Measurements from ENCODE around the gene HYDIN.
"Not testable (repeated sequence)": the region's sequence is repeated elsewhere in the genome, so short reads cannot be mapped to it uniquely, and the experiment has no call there.

Gene HYDIN

GRCh38 chr16:71080777-71081176, 149.7 kb downstream of the HYDIN start:
- DNase-seq, result not testable (repeated sequence)

DNA sequence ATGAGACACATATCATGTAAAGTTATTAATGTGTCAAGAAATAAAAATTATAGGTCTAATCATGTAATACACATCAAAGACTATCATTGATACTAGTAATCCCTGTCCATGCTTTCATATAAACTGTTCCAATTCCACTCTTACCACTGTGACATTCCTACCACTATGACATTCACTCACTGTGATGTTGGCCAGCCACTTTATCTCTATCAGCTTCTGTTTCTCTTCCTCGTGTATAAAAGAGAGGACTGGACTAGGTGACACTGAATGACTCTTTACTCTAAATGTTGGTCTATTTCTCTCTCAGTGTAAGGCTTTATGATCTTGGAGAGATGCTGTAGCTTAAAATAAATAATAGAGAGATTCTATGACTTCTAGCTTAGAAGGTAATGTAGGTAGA, 150.3 kb downstream of the HYDIN start:
- not testable (repeated sequence) for DNase-seq

- DNase-seq, result not testable (repeated sequence)
Measured at GRCh38 chr16:71070651-71071050, 159.9 kb downstream of the HYDIN start.

GRCh38 chr16:71069842-71070241, 160.7 kb downstream of the HYDIN start:
- not testable (repeated sequence) for DNase-seq

GRCh38 chr16:71053897-71054609, 176.5 kb downstream of the HYDIN start:
- not testable (repeated sequence) for DNase-seq

DNA sequence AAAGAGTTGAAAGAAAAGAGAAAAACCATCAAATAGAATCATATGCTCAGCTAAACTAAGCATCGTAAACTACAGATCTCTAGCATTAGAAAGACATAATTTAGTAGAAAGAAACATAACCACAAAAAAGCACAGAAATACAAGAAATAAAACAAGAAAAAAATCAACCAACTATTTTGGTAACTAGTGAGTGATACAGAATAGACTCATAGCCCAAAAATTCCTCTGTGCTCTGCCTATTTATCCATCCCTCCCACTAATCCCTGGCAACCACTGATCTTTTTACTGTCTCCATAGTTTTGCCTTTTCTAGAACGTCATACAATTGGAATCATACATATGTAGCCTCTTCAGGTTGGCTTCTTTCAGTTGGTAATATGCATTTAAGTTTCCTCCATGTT, 180.2 kb downstream of the HYDIN start:
- not testable (repeated sequence) for DNase-seq

DNA sequence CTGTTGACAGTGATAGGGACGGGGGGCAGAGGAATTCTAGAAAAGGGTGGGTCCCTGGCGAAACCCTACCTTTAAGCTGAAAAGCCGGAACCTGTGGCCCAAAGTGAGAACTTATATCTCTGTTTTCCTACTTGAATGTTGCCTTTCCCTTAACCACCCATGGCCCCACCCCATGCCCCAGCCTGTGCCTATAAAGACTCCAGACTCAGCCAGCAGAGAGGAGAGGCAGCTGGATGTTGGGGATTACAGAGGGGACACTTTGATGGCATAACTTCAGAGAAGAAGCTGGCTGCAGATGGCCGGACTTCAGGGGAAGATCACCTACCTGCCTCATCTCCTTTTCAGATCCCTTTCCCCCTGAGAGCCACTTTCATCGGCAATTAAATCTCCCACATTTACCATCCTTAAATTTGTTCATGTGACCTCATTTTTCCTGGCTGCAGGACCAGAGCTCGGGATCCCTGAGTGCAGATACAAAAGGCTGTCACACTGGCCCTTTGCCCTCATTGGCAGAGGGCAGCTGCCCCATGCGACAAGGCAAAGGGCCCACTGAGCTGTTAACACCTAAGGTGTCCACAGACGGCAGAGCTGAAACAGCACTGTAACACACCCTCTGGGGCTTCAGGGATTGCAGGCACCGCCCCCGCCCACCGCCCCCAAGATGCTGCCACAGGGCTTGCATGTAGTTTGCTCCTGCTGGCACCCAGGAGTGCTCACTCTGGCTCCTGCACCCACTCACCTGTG, 191.0 kb downstream of the HYDIN start:
- DNase-seq, result not testable (repeated sequence)

GRCh38 chr16:71038421-71038820, 192.1 kb downstream of the HYDIN start:
- DNase-seq, result not testable (repeated sequence)

- not testable (repeated sequence) for DNase-seq
Measured at GRCh38 chr16:71037987-71038386, 192.5 kb downstream of the HYDIN start.

- not testable (repeated sequence) for DNase-seq
Measured at GRCh38 chr16:71028032-71028727, 202.3 kb downstream of the HYDIN start.

DNA sequence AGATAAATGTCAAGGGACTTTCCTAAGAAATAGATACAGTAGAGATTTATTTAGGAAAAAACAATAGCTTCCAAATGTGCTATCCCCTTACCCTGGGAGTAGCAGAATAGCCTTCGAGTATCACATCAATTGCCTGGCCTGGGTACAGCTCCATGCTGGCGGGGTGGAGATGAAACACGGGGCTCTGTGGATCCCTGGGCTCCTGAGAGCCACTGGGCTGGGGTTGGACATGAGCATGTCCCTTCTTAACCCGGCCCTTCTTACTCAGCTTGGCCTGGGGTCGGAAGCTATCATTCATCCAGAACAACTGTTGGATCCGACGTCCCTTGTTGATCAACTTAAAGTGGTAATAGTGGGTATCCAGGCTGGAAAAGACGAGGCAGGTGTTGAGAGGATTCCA, 203.0 kb downstream of the HYDIN start:
- not testable (repeated sequence) for DNase-seq

- DNase-seq, result not testable (repeated sequence)
Measured at GRCh38 chr16:71023851-71024439, 206.6 kb downstream of the HYDIN start.

DNA sequence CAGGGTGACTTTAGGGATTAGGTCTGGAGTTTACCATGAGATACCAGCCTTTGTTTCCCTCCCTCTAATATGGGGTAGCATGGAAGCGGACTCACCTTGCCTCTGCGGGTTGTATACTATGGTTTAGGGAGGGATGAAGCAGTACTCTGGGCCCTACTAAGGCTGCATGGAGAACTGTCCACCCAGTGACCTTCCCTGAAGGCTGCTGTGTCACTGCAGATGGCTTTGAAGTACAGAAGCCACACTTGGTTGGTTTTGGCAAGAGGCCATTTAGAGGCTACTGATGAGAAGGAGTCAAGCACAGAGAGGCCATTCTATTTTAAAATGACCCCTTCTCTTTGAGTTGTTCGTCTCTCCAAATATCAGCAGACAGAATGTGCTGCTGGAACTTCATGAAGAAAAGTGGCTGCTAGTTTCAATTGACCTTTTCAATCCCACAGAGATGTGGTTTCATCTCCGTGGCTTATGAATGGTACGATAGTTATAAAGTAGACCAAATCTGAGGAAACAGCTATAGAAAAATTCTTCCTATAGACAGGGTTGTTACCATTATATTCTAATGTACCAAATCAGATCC, 208.5 kb downstream of the HYDIN start:
- not testable (repeated sequence) for DNase-seq

GRCh38 chr16:71019067-71019682, 211.3 kb downstream of the HYDIN start:
- not testable (repeated sequence) for DNase-seq

GRCh38 chr16:71015419-71015818, 215.1 kb downstream of the HYDIN start:
- DNase-seq, result not testable (repeated sequence)

GRCh38 chr16:71009440-71010223, 220.9 kb downstream of the HYDIN start:
- not testable (repeated sequence) for DNase-seq

- not testable (repeated sequence) for DNase-seq
Measured at GRCh38 chr16:71006516-71006915, 224.0 kb downstream of the HYDIN start.

DNA sequence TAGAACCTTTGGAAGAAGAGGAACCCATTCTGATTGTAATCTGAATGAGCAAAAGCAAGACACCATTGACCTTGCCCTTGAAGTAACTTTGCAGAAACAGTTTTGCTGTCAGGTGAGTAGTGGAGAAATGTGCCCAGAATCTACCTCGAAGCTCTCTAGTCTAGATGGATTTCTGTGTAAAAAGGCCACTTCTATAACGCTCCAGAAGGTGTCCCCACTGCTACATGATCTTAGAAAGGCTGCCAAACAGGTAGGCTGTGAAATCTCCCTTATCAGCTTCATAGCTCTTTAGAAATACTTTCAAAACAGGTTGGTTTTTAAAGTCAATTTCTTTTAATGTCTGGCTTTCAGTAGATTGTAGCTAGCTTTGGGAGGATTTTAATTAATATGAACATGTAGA, 230.8 kb downstream of the HYDIN start:
- not testable (repeated sequence) for DNase-seq

DNA sequence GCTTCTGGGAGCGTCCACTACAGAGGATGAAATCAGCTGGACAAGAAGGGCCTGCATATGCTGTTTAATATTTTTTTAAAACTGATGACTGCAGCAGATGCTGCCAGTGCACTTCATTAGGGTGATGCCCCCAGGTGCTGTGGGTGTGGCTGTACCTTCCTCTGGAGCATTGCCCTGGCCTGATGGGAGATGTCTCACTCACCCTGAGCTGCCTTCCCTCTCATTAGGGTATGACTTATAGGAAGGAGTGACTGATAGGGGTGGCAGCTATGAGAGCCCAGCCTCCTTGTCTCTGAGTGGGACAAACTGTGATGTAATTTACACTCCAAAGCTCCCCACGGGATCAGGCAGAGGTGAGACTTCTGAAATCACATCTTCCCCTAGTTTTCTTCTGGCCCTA, 234.7 kb downstream of the HYDIN start:
- not testable (repeated sequence) for DNase-seq

GRCh38 chr16:70992511-70992910, 238.0 kb downstream of the HYDIN start:
- not testable (repeated sequence) for DNase-seq

DNA sequence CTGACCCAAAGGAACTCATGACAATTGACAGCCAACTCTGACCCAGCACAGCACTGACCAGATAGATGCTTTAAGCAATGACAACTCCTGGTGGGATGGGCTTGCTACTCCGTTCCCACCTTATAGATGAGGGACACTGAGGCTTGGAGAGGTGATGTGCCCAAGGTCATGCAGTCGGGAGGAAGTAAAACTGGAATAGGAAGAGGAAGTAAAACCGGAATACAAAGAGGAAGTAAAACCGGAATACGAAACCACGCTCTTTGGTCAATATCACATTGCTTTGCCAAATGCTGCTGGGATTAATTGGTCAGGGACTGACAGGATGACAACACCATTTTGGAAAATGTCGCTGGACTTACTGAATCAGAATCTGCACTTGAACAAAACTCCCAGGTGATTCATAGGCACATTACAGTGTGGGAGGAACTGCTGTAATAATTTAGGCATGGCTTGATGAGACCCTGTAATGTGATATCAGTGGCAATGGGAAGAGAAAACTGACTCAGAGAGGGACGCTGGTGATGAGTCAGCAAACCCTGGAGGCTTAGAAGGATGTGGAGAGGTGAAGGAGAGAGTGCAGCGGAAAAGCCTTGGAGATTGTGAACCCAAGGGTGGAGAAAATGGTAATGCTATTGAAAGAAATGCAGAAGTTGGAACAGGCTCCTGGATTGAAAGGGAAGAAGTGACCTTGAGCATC, 243.4 kb downstream of the HYDIN start:
- DNase-seq, result not testable (repeated sequence)

Measured in stimulated activated naive CD4-positive, alpha-beta T cell treated with Interleukin-2 at 50 U/mL for 16 hours (primary cell).